ENCODE measurements around the gene SCAMP4. TPM values are rescaled to one million over a fixed set of nuclear protein-coding genes. Genes with fewer than 3 reads are reported as not detected.

Gene SCAMP4
- total RNA-seq, 6 experiments from 2014 or later = 51.7 to 84.8 (median 58.5) TPM

DNA sequence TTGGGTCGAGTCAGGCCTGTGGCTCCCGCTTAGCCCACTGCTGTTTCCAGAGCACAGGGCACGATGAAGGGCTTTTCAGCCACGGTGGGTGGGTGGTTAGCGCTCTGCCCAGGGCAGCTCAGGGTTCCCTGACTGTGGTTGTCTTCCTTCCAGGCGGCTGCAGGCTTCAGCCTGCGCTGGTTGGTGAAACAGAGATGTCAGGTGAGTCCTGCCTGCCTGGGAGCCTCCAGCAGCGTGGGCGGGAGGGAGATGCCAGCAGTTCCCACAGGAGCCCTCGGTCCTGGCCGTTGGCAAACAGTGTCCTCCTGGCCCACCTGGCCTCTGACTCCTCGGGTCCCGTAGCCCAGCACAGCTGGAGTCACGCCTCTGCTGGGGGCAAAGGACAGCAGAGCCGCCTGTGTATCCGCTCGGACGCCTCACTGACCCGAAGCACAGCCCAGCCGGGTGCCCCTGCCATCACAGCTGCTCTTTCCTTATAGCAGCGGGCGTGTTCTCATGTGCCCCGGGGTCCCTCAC, 9.7 kb downstream of the SCAMP4 start:
- H3K4me1 Mint-ChIP-seq (ENCODE audit: low read depth) = peaks cover 6% of the 10 kb centered on the region; the same call in 1 of the 2 replicates
- no peak for DNase-seq
- H3K4me3 Mint-ChIP-seq = no peak overlapping the region
- H3K27ac Mint-ChIP-seq = no peak overlapping the region
- no peaks in the 10 kb centered on the region for H3K36me3 Mint-ChIP-seq (ENCODE audit: low read depth)
- H3K27me3 Mint-ChIP-seq (ENCODE audit: insufficient read depth) = peaks cover 2% of the 10 kb centered on the region; the same call in 1 of the 2 replicates
- no peak for TF ChIP-seq CTCF (IDR thresholded peaks at IDR 0.05)
- H3K9me3 Mint-ChIP-seq = no peaks in the 10 kb centered on the region

- H3K4me1 Mint-ChIP-seq (ENCODE audit: low read depth) = no peaks in the 10 kb centered on the region
- no peak for TF ChIP-seq CTCF (IDR thresholded peaks at IDR 0.05)
- H3K27me3 Mint-ChIP-seq (ENCODE audit: insufficient read depth) = peaks cover 2% of the 10 kb centered on the region; the same call in 1 of the 2 replicates
- H3K4me3 Mint-ChIP-seq = no peak overlapping the region
- H3K27ac Mint-ChIP-seq = no peak overlapping the region
- H3K9me3 Mint-ChIP-seq = no peaks in the 10 kb centered on the region
- H3K36me3 Mint-ChIP-seq (ENCODE audit: low read depth) = no peaks in the 10 kb centered on the region
- DNase-seq = no peak
Measured at GRCh38 chr19:1917146-1917545, 11.9 kb downstream of the SCAMP4 start.

- Mint-ChIP-seq H3K4me1 (ENCODE audit: low read depth) (no peaks in the 10 kb centered on the region), H3K27me3 (ENCODE audit: insufficient read depth) (peaks cover 2% of the 10 kb centered on the region; the same call in 1 of the 2 replicates), H3K9me3 (no peaks in the 10 kb centered on the region), H3K27ac (no peak overlapping the region), H3K36me3 (ENCODE audit: low read depth) (peaks cover 7% of the 10 kb centered on the region; the same call in 1 of the 2 replicates), H3K4me3 (no peak overlapping the region)
- TF ChIP-seq CTCF (IDR thresholded peaks at IDR 0.05) = no peak
- no peak for DNase-seq
Measured at GRCh38 chr19:1917926-1918325, 12.7 kb downstream of the SCAMP4 start.

- Mint-ChIP-seq H3K4me1 (ENCODE audit: low read depth) (no peaks in the 10 kb centered on the region), H3K36me3 (ENCODE audit: low read depth) (peaks cover 10% of the 10 kb centered on the region; the same call in 1 of the 2 replicates), H3K27me3 (ENCODE audit: insufficient read depth) (peaks cover 2% of the 10 kb centered on the region; the same call in 1 of the 2 replicates), H3K27ac (no peak overlapping the region), H3K9me3 (no peaks in the 10 kb centered on the region), H3K4me3 (no peak overlapping the region)
- DNase-seq = no peak
- no peak for TF ChIP-seq CTCF (IDR thresholded peaks at IDR 0.05)
Measured at GRCh38 chr19:1918975-1919374, 13.8 kb downstream of the SCAMP4 start.

DNA sequence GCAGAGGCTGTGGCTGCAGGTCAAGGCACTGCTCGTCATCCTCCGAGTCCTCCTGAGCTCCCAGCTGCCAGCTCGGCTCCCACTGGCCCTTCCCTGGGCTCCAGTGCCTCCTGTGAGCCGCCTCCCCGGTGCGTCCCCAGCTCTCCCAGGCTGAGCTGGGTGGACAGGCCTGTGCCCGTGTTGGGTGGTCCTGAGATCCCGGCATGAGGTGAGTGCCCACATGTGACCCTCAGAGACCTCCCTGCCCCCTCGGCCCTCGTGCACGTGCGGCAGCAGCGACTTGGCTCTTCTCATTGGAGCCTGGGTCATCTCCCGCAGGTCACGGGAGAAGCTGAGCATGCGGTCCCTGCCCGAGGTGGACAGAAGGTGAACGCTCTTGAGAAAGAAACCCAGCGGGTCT, 15.4 kb downstream of the SCAMP4 start:
- H3K27me3 Mint-ChIP-seq (ENCODE audit: insufficient read depth) = peaks cover 2% of the 10 kb centered on the region; the same call in 1 of the 2 replicates
- peaks cover 10% of the 10 kb centered on the region; the same call in 1 of the 2 replicates for H3K36me3 Mint-ChIP-seq (ENCODE audit: low read depth)
- TF ChIP-seq CTCF (IDR thresholded peaks at IDR 0.05) = no peak
- H3K9me3 Mint-ChIP-seq = no peaks in the 10 kb centered on the region
- no peak overlapping the region for H3K4me3 Mint-ChIP-seq
- no peaks in the 10 kb centered on the region for H3K4me1 Mint-ChIP-seq (ENCODE audit: low read depth)
- no peak overlapping the region for H3K27ac Mint-ChIP-seq
- no peak for DNase-seq
